Ishikawa (cell line): ENCODE data around the gene FAM78A.

Experiments
- EGR1 ChIP-seq: IDR thresholded peaks from 2 replicates; pipeline ENCODE4 v1.6.1; 2012
- EP300 ChIP-seq: IDR thresholded peaks from 2 replicates; pipeline ENCODE4 v1.6.1; 2012; ENCODE audit warnings: borderline replicate concordance
- FOXM1 ChIP-seq: IDR thresholded peaks from 2 replicates; pipeline ENCODE4 v1.6.1; 2012; ENCODE audit warnings: low read depth, borderline replicate concordance
- MAX ChIP-seq: IDR thresholded peaks from 2 replicates; pipeline ENCODE4 v1.6.1; 2012
- NFIC ChIP-seq: IDR thresholded peaks from 2 replicates; pipeline ENCODE4 v1.6.1; 2012
- RAD21 ChIP-seq: IDR thresholded peaks from 2 replicates; pipeline ENCODE4 v1.6.1; 2012; ENCODE audit warnings: low read depth
- REST ChIP-seq: IDR thresholded peaks from 2 replicates; pipeline ENCODE4 v1.6.1; 2012; ENCODE audit warnings: low read depth, mild to moderate bottlenecking
- TAF1 ChIP-seq: IDR thresholded peaks from 2 replicates; pipeline ENCODE4 v1.6.1; 2012; ENCODE audit warnings: low read depth, mild to moderate bottlenecking
- USF1 ChIP-seq: IDR thresholded peaks from 2 replicates; pipeline ENCODE4 v1.6.1; 2012
- YY1 ChIP-seq: IDR thresholded peaks from 2 replicates; pipeline ENCODE4 v1.6.1; 2012; ENCODE audit warnings: low read depth

GRCh38 chr9:131227959-131228460 is 48.3 kb downstream of the FAM78A start:
- TF ChIP-seq MAX (no peak), RAD21 (no peak), REST (no peak), EGR1 (no peak), YY1 (no peak), TAF1 (no peak), EP300 (no peak), FOXM1 (no peak), NFIC (no peak), USF1 (no peak)
